GM12891 (cell line): ENCODE measurements around the gene MET.

ENCODE experiments used
- POLR2A ChIP-seq: IDR thresholded peaks from 2 replicates; pipeline ENCODE4 v1.6.1; 2011; ENCODE audit warnings: low read depth, low read length, control low read depth
- POLR2AphosphoS5 ChIP-seq: IDR thresholded peaks from 2 replicates; pipeline ENCODE4 v1.6.1; 2011; ENCODE audit warnings: low read depth, low read length, control low read depth
- SPI1 ChIP-seq: IDR thresholded peaks from 2 replicates; pipeline ENCODE4 v1.6.1; 2011; ENCODE audit warnings: low read depth, low read length, control low read depth
- TAF1 ChIP-seq: IDR thresholded peaks from 2 replicates; pipeline ENCODE4 v1.6.1; 2011; ENCODE audit warnings: low read depth, low read length, control low read depth

GRCh38 chr7:116809636-116810266, 137.8 kb downstream of the MET start:
- TF ChIP-seq SPI1 (no peak), POLR2AphosphoS5 (no peak), POLR2A (no peak), TAF1 (no peak)
